ENCODE results near the gene GPR183. TPM values are rescaled to one million over a fixed set of nuclear protein-coding genes. Genes with fewer than 3 reads are reported as not detected.
A peak's percentile ranks its signal among the peaks of the same experiment; 100 is the strongest.

Gene GPR183
- total RNA-seq = 2.7 TPM
- long read RNA-seq, partial matches to known transcripts = 0 of 1 reads
- long read RNA-seq, other reads (novel, unspliced or antisense) = 0 of 1 reads

GRCh38 chr13:99307247-99307646, at the start of gene GPR183:
GPR183 (minus strand) TSS chr13:99307399; CDS start chr13:99296145, 11,254 bp downstream.
- intact Hi-C loops (cut with DNase I) = no loop called here
- ATAC-seq (peak; percentile 70), DNase-seq (ENCODE audit: missing footprints) (no peak)

GRCh38 chr13:99356262-99357091, 49.3 kb upstream of the GPR183 start:
- ATAC-seq = peak; percentile 69
- no peak for DNase-seq (ENCODE audit: missing footprints)
- intact Hi-C loops (cut with DNase I) = no loop called here

- no peak for ATAC-seq
- intact Hi-C loops (cut with DNase I) = no loop called here
- DNase-seq (ENCODE audit: missing footprints) = no peak
These were observed 48.7 kb upstream of the GPR183 start for GRCh38 chr13:99356012-99356261.

GRCh38 chr13:99355267-99356011, 48.2 kb upstream of the GPR183 start:
- ATAC-seq (no peak), DNase-seq (ENCODE audit: missing footprints) (no peak)
- intact Hi-C loops (cut with DNase I) = no loop called here

GRCh38 chr13:99354371-99354951, 47.3 kb upstream of the GPR183 start:
- no peak for DNase-seq (ENCODE audit: missing footprints)
- intact Hi-C loops (cut with DNase I) = no loop called here
- no peak for ATAC-seq

GRCh38 chr13:99353836-99354235, 46.6 kb upstream of the GPR183 start:
- no peak for ATAC-seq
- no peak for DNase-seq (ENCODE audit: missing footprints)
- intact Hi-C loops (cut with DNase I) = no loop called here

- intact Hi-C loops (cut with DNase I) = no loop called here
- no peak for DNase-seq (ENCODE audit: missing footprints)
- ATAC-seq = no peak
These were observed 46.0 kb upstream of the GPR183 start for GRCh38 chr13:99353246-99353600.

GRCh38 chr13:99352351-99353245, 45.4 kb upstream of the GPR183 start:
- intact Hi-C loops (cut with DNase I) = no loop called here
- DNase-seq (ENCODE audit: missing footprints) = no peak
- ATAC-seq = no peak

- ATAC-seq = no peak
- intact Hi-C loops (cut with DNase I) = no loop called here
- DNase-seq (ENCODE audit: missing footprints) = no peak
These were observed 44.6 kb upstream of the GPR183 start for GRCh38 chr13:99351772-99352171.

GRCh38 chr13:99350191-99350590, 43.0 kb upstream of the GPR183 start:
- ATAC-seq (no peak), DNase-seq (ENCODE audit: missing footprints) (no peak)
- intact Hi-C loops (cut with DNase I) = no loop called here

- ATAC-seq (no peak), DNase-seq (ENCODE audit: missing footprints) (no peak)
- intact Hi-C loops (cut with DNase I) = no loop called here
These were observed 40.8 kb upstream of the GPR183 start for GRCh38 chr13:99347911-99348451.

GRCh38 chr13:99347335-99347878, 40.2 kb upstream of the GPR183 start:
- ATAC-seq = no peak

GRCh38 chr13:99346335-99347042, 39.3 kb upstream of the GPR183 start:
- intact Hi-C loops (cut with DNase I) = no loop called here
- ATAC-seq = no peak

More at GRCh38 chr13:99347335-99347878, 40.2 kb upstream of the GPR183 start:
- DNase-seq (ENCODE audit: missing footprints) = no peak
- intact Hi-C loops (cut with DNase I) = no loop called here

GRCh38 chr13:99345345-99345744, 38.1 kb upstream of the GPR183 start:
- no peak for DNase-seq (ENCODE audit: missing footprints)
- ATAC-seq = no peak
- intact Hi-C loops (cut with DNase I) = no loop called here

More at GRCh38 chr13:99346335-99347042, 39.3 kb upstream of the GPR183 start:
- no peak for DNase-seq (ENCODE audit: missing footprints)

GRCh38 chr13:99344610-99345208, 37.5 kb upstream of the GPR183 start:
- ATAC-seq (no peak), DNase-seq (ENCODE audit: missing footprints) (no peak)
- intact Hi-C loops (cut with DNase I) = no loop called here

- intact Hi-C loops (cut with DNase I) = no loop called here
- ATAC-seq = no peak
These were observed 35.6 kb upstream of the GPR183 start for GRCh38 chr13:99342723-99343315.

More at GRCh38 chr13:99342723-99343315, 35.6 kb upstream of the GPR183 start:
- no peak for DNase-seq (ENCODE audit: missing footprints)

Data from Right ventricle myocardium inferior (tissue), 1 donor.